CD4-positive, alpha-beta T cell treated with Interleukin-17A for 1 hour (primary cell): Measurements from ENCODE around the gene SULT2B1.
A peak's percentile ranks its signal among the peaks of the same experiment; 100 is the strongest.
"Not testable (repeated sequence)": the region's sequence is repeated elsewhere in the genome, so short reads cannot be mapped to it uniquely, and the experiment has no call there.

Experiments used
- DNase-seq: peaks from one replicate; pipeline ENCODE4 v3.0.0-alpha.2; 2020

Gene SULT2B1

DNA sequence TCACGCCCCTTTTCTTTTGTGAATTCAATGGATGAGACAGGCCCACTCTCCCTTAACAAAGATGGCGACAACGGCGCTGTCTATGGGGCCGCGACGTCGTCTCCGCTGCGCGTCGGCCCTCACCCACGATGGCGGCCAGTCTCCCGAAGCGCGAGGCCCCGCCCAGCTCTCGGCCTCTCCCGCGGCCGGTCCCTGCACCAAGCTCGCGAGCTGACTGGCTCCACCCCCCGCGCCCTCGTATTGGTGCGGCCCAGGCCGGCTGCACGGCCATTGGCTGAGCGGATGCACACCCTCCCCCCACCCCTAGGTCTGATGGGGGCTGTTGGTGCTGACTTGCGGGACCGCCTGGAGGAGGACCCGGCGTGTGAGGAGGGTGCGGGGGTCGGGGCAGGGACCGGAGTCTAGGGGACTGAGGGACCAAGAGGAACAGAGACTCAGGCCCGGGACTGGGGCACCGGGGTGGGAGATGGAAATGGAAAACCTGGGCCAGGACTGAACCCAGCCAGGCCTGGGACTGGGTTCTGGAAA lies 72.2 kb downstream of the SULT2B1 start:
- peak; percentile 97 for DNase-seq

DNA sequence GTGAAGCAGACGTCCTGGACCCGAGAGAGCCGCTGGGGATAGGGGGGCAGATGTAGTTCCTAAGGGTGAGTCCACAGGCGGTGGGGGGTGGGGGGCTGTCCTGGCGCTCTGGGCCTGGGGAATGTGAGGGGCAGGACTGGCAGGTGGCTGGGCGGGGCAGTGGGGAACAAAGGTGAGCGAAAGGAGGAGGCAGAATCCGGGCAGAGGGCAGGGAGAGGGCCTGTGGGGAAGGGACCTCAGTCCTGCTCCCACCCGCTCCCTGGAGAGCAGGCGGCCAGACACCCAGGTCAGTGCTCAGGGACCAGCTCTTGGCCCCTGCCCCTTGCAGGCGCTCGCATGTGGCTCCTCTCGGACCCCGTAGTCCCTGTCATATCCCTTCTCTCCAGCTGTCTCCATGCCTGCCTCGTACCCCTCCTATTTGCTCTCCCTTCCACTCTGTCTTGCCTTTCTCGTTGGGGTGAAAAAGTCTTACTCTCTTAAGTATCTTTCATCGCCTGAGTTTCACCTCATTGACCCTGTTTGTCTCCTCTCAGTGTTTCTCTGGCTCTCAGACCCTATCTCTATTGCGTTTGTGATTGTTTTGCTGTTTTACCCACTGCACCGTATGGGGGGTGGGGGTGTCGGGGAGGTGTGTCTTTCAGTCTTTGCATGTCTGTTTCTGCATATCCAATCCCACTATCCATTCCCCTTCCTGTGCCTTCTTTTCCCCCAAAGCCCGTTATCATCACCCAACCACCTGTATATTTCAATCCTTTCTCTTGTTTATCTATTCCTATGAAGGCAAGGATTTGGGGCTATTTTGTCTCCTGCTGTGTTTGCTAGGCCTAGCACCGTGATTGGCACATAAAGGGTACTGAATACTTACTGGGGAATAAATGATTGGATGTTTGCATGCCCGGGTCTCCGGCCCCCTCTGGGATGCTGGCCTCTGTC lies 73.1 kb downstream of the SULT2B1 start:
- no peak for DNase-seq

GRCh38 chr19:48625891-48626327 lies 73.9 kb downstream of the SULT2B1 start:
- no peak for DNase-seq

DNA sequence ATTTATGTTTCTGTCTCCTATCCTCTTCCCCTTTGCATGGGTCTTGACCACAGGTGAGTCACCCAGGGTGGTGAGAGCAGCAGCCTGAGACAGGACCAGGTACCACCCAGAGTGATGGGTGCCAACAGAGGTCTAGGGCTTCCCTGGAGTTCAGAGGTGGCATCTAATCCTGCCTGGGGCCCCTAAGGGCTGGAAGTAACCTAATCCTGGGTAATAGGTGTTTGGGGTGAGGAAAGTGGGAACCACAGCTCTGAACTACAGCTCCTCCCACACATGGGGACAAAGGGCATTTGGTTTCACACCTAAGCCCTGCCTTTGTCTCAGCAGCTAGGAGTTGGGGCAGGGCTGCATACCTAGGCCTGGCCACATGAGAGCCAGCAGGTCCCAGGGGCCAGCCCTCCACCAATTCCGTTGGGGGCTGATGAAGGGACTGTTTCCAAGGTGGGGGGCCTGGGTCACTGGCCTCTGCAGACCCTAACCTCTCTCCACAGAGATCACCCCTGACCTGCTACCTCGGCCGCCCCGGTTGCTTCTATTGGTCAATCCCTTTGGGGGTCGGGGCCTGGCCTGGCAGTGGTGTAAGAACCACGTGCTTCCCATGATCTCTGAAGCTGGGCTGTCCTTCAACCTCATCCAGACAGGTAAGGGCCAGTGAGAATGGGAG lies 75.4 kb downstream of the SULT2B1 start:
- DNase-seq = no peak

- DNase-seq = no peak
These were observed 75.9 kb downstream of the SULT2B1 start for GRCh38 chr19:48627865-48628314.

DNA sequence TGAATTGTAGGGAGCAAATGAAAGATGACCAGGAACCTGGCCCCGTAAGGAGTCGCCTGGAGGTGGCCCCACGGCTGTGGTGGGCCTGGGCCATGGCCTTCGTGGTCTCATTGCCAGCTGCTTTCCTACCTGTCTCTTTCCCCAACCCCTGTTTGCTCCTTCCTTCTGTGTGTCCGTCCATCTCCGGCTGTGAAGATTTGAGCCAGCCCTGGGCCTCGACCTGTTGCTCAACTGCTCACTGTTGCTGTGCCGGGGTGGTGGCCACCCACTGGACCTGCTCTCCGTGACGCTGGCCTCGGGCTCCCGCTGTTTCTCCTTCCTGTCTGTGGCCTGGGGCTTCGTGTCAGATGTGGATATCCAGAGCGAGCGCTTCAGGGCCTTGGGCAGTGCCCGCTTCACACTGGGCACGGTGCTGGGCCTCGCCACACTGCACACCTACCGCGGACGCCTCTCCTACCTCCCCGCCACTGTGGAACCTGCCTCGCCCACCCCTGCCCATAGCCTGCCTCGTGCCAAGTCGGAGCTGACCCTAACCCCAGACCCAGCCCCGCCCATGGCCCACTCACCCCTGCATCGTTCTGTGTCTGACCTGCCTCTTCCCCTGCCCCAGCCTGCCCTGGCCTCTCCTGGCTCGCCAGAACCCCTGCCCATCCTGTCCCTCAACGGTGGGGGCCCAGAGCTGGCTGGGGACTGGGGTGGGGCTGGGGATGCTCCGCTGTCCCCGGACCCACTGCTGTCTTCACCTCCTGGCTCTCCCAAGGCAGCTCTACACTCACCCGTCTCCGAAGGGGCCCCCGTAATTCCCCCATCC lies 76.7 kb downstream of the SULT2B1 start:
- no peak for DNase-seq

DNA sequence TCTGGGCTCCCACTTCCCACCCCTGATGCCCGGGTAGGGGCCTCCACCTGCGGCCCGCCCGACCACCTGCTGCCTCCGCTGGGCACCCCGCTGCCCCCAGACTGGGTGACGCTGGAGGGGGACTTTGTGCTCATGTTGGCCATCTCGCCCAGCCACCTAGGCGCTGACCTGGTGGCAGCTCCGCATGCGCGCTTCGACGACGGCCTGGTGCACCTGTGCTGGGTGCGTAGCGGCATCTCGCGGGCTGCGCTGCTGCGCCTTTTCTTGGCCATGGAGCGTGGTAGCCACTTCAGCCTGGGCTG lies 77.3 kb downstream of the SULT2B1 start:
- DNase-seq = no peak

DNA sequence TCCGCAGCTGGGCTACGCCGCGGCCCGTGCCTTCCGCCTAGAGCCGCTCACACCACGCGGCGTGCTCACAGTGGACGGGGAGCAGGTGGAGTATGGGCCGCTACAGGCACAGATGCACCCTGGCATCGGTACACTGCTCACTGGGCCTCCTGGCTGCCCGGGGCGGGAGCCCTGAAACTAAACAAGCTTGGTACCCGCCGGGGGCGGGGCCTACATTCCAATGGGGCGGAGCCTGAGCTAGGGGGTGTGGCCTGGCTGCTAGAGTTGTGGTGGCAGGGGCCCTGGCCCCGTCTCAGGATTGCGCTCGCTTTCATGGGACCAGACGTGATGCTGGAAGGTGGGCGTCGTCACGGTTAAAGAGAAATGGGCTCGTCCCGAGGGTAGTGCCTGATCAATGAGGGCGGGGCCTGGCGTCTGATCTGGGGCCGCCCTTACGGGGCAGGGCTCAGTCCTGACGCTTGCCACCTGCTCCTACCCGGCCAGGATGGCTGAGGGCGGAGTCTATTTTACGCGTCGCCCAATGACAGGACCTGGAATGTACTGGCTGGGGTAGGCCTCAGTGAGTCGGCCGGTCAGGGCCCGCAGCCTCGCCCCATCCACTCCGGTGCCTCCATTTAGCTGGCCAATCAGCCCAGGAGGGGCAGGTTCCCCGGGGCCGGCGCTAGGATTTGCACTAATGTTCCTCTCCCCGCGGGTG lies 77.8 kb downstream of the SULT2B1 start:
- no peak for DNase-seq

DNA sequence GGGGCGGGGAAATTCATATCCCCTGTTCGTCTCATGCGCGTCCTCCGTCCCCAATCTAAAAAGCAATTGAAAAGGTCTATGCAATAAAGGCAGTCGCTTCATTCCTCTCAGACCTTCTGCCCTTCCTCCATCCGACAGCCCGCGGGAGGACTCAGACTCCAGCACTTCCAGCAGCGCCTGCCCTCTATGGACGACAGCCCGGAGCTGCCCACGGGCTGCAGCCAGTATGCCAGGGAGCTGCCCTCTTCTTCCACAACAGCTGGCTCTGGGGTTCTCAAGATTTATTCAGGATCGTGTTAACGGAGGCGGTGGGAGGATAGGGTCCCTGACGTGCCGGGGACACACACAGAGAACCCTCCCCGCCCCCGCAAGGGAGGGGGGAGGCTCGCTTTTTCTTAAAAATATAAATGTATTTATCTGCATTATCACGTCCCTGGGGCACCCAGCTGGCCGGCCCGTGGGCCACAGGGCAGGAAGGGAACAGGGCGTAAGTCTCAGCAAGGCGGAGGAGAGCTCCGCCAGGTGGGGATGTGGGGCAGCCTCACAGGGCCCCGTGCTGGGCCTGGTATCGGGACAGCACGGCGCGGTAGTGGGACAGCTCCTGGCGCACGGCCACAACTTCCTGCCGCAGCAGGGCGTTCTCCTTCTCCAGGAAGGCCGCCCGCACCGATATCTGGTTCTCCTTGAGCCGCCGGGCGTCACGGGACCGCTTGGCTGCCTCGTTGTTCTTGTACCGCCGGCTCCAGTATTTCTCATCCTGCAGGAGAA lies 78.5 kb downstream of the SULT2B1 start:
- DNase-seq = no peak

- DNase-seq = no peak
These were observed 79.3 kb downstream of the SULT2B1 start for GRCh38 chr19:48631225-48631624.

DNA sequence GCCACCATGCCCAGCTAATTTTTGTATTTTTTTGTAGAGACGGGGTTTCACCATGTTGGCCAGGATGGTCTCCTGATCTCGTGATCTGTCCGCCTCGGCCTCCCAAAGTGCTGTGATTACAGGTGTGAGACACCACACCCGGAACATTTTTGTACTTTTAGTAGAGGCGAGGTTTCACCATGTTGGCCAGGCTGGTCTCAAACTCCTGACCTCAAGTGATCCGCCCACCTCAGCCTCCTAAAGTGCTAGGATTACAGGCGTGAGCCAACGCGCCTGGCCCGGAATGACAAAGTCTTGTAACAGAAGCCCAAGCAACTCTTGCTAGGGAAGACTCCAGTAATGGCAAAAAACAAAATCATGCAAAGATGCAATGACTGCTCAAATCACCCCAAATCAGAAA lies 80.3 kb downstream of the SULT2B1 start:
- not testable (repeated sequence) for DNase-seq

DNA sequence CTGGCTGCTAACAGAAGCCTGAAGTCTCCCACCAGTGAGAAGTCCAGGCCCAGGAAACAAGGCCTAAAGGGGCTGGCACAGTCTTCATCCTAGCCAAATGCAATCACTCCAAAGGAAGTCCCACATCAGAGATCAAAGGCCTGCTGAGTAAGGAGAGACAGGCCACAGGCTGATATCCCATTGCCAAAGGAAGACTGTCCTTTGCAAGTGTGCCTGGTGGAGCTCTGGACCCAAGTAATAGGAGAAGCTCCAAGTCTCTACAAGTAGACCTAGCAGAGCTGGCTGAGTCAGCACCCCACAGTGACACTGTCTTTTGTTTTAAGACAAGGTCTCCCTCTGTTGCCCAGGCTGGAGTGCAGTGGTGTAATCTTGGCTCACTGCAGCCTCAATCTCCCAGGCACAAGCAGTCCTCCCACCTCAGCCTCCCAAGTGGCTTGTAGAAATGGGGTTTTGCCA lies 80.7 kb downstream of the SULT2B1 start:
- DNase-seq = no peak

- no peak for DNase-seq
These were observed 81.4 kb downstream of the SULT2B1 start for GRCh38 chr19:48633148-48634035.

DNA sequence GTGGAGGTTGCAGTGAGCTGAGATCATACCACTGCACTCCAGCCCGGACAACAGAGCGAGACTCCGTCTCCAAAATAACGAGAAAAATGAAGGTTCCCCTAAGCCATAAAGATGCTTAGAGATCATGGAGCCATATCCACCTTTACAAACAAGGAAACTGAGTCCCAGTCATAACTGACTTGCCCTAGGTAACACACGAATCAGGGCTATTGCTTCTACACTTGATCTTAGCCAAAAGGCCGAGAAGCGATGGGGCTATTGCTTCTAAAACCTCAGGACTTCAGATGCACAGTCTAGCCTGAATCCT lies 82.0 kb downstream of the SULT2B1 start:
- no peak for DNase-seq

- peak; percentile 93 for DNase-seq
These were observed 82.7 kb downstream of the SULT2B1 start for GRCh38 chr19:48634424-48635262.

DNA sequence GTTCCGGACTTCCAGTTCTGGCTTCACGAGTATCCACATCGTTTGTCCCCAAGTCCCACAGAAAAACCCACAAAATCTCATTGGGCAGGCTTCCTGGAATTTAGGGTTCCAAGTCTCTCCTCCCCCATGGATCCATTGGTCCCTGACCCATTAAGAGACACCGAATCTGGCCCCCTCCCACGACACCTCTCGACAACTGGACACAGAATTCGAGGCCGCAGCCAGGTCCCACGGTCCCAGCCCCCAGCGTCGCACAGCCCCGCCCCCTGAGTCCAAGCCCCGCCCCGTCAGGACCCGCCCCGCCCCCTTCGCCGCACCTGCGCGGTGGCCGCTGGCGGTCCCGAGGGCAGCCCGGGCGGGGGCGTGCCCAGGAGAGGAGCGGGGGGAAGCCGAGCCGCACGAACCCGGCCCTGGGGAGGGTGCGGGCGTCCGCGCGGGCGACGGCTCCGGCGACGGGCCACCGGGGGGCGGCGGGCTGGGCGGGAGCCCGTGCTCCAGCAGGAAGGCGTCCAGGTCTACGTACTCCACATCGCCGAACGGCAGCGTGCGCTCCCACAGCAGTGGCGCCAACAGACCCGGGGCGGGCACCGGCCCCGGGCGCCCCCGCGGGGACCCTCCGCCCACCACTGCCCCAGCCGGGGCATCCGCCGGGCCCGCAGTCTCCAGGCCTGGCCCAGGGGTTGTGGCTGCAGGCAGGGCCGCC lies 83.4 kb downstream of the SULT2B1 start:
- DNase-seq = peak; percentile 72

GRCh38 chr19:48635966-48636858 lies 84.2 kb downstream of the SULT2B1 start:
- DNase-seq = peak; percentile 43

GRCh38 chr19:48636859-48637448 lies 85.0 kb downstream of the SULT2B1 start, which contains the start of gene DBP:
TSS of gene DBP (minus strand) at chr19:48637379. CDS start at chr19:48636994, 385 bp downstream.
- DNase-seq = peak; percentile 36
